ENCODE data around the gene CENPX. TPM values are rescaled to one million over a fixed set of nuclear protein-coding genes. Genes with fewer than 3 reads are reported as not detected.

CENPX gene
- total and polyA plus RNA-seq, 2 of the 13 experiments (the other 11 are each of a cell fraction or from before 2014, with no cell fraction given), result 92.7 to 170 TPM

GRCh38 chr17:82001571-82002056 lies 21.1 kb downstream of the CENPX start (continued):
- TF ChIP-seq RBM39 (IDR thresholded peaks at IDR 0.05; ENCODE audit: low read depth, low read length, poor library complexity, severe bottlenecking) (peak; percentile 28), ZNF280B (CRISPR knock-in tag; IDR thresholded peaks at IDR 0.05; ENCODE audit: borderline replicate concordance) (peak; percentile 57; the same call in 1 of the 2 replicates), ZNF883 (CRISPR knock-in tag; IDR thresholded peaks at IDR 0.05; ENCODE audit: not compliant biosample characterization) (peak; percentile 1), BRD4 (CRISPR knock-in tag; IDR thresholded peaks at IDR 0.05) (0 out of 2 replicates have a peak, but pooled peaks have one; percentile 14), ZNF33B (CRISPR knock-in tag; IDR thresholded peaks at IDR 0.05) (0 out of 2 replicates have a peak, but pooled peaks have one; percentile 16), ZNF564 (CRISPR knock-in tag; IDR thresholded peaks at IDR 0.05) (peak; percentile 34; the same call in 1 of the 2 replicates), PRPF4 (IDR thresholded peaks at IDR 0.05; ENCODE audit: low read depth, low read length, poor library complexity, severe bottlenecking) (peak; percentile 60), CHCHD3 (CRISPR knock-in tag; IDR thresholded peaks at IDR 0.05) (peak; percentile 82; the same call in 1 of the 2 replicates), ZNF724P (CRISPR knock-in tag; IDR thresholded peaks at IDR 0.05; ENCODE audit: borderline replicate concordance) (peak; percentile 36; the same call in 1 of the 2 replicates), ZBTB38 (CRISPR knock-in tag; IDR thresholded peaks at IDR 0.05) (peak; percentile 90), MTA1 (CRISPR knock-in tag; IDR thresholded peaks at IDR 0.05; ENCODE audit: borderline replicate concordance) (peak; percentile 14; the same call in 1 of the 2 replicates), ZHX1 (CRISPR knock-in tag; IDR thresholded peaks at IDR 0.05; ENCODE audit: low read depth) (0 out of 2 replicates have a peak, but pooled peaks have one; percentile 23), EED (CRISPR knock-in tag; IDR thresholded peaks at IDR 0.05) (peak; percentile 60; the same call in 1 of the 2 replicates), ZNF33A (CRISPR knock-in tag; IDR thresholded peaks at IDR 0.05; ENCODE audit: borderline replicate concordance) (no peak)

Measured in HepG2 (cell line).